ENCODE data around the gene GNB1L. TPM values are rescaled to one million over a fixed set of nuclear protein-coding genes. Genes with fewer than 3 reads are reported as not detected.

The GNB1L gene
- total RNA-seq, 1 experiment from 2014 or later = 17.9 TPM

DNA sequence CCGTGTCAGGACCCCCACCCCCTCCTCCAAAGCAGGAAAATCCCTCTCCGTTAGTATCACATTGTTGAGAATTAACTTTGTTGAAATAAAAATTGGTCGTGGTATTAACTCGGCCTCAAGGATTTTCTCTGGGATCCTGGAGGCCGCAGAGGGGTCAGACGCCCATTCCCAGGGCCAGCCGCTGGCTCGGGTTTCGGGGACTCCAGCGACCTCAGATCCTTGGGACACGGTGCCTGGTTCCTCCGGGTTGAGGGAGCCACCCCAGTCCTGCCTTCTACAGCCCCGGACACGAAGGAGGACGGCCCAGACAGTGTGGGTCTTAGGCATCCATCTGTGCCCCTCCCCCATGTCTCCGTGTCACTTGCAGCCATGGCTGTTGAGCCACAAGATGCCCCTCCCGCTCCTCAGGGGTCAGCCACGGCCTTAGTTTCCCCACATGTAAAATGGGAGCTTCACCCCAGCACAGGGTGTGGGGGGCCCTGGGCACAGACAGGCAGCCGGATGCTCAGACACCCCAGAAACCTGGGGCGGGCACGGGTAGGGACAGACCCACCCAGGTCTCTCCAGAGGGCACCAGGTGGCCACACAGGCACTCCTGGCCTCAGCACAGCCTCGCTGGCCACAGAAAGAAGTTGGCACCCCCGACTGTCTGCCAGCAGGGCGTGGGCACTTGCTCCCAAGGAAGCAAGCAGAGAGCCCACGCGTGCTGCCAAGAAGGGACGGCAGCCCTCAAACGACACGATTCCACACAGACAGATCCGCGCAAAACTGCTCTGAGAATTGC is 115.8 kb downstream of the GNB1L start:
- intact Hi-C loops (cut with micrococcal nuclease; ENCODE audit: unreplicated experiment) = no loop called here
- no peaks in the 10 kb centered on the region for H3K9me3 ChIP-seq (ENCODE audit: low read depth, low read length, poor library complexity, severe bottlenecking)
- H3K27ac ChIP-seq (ENCODE audit: low read depth, low read length, poor library complexity, severe bottlenecking) = no peak overlapping the region
- H3K4me1 ChIP-seq (ENCODE audit: insufficient read depth, low read length, poor library complexity, severe bottlenecking) = no peaks in the 10 kb centered on the region
- H3K27me3 ChIP-seq (replicated peaks; ENCODE audit: insufficient read depth, low read depth, low read length, poor library complexity) = no peaks in the 10 kb centered on the region
- no TSS peak for BruUV-seq (replicated peaks)
- ChIA-PET POLR2A (ENCODE audit: low non-redundant PET) (no interaction called here), CTCF (interaction anchor here (0.9 kb wide), 1 partner anchor 171 kb away, joined by 3 read pairs; no protein-coding TSS in a partner anchor)
- no peak for TF ChIP-seq EZH2 (IDR thresholded peaks at IDR 0.05; ENCODE audit: borderline replicate concordance, low read depth, low read length, poor library complexity, severe bottlenecking)
- TF ChIP-seq, protein P1, sequence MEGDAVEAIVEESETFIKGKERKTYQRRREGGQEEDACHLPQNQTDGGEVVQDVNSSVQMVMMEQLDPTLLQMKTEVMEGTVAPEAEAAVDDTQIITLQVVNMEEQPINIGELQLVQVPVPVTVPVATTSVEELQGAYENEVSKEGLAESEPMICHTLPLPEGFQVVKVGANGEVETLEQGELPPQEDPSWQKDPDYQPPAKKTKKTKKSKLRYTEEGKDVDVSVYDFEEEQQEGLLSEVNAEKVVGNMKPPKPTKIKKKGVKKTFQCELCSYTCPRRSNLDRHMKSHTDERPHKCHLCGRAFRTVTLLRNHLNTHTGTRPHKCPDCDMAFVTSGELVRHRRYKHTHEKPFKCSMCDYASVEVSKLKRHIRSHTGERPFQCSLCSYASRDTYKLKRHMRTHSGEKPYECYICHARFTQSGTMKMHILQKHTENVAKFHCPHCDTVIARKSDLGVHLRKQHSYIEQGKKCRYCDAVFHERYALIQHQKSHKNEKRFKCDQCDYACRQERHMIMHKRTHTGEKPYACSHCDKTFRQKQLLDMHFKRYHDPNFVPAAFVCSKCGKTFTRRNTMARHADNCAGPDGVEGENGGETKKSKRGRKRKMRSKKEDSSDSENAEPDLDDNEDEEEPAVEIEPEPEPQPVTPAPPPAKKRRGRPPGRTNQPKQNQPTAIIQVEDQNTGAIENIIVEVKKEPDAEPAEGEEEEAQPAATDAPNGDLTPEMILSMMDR (conservative IDR thresholded peaks at IDR 0.05; ENCODE audit: low read depth, low read length) = no peak
- no peaks in the 10 kb centered on the region for H3K36me3 ChIP-seq (ENCODE audit: insufficient read depth, low read length, poor library complexity, severe bottlenecking)
- no peak for DNase-seq (ENCODE audit: low spot score)
- H3K4me3 ChIP-seq (ENCODE audit: low read depth, low read length, poor library complexity, severe bottlenecking) = no peak overlapping the region

DNA sequence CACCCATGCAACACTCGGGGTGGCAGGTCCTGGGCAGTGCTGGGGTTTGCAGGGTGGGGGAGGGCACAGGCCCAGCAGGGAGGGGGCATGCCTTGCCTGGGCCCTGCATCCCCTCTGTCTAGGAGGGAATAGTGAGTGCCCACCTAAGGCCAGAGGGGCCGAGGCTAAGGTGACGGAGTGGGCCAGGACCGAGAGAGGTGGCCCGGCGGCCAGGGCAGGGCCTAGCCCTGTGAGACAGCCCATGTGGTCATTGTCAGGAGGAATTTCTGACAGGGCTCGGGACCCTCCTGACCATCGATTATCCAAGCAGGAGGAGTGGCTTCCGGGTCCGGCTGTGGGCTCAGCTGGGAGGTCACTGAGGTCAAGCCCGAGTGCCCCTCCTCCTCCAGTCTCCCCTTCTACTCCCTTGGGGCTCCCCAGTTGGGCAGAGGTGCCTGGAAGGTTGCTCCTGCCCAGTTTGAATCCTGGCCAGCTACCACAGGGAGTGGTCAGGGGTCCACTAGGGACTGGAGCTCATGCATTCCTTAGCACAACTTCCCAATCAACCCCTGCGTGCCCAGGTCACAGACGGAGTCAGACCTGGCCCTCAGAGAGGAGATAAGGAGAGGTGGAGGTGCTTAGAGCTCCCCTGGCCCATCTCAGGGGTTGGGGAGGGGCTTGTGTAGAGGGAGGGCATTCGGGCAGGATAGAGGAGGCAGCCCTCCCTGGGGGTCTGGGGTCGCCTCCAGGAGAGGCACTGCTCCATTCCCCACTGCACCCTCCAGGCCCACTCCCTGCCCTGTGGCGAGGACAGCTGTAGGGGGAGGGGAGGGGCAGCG is 116.6 kb downstream of the GNB1L start:
- Histone ChIP-seq H3K4me1 (ENCODE audit: insufficient read depth, low read length, poor library complexity, severe bottlenecking) (no peaks in the 10 kb centered on the region), H3K4me3 (ENCODE audit: low read depth, low read length, poor library complexity, severe bottlenecking) (no peak overlapping the region), H3K9me3 (ENCODE audit: low read depth, low read length, poor library complexity, severe bottlenecking) (no peaks in the 10 kb centered on the region), H3K27ac (ENCODE audit: low read depth, low read length, poor library complexity, severe bottlenecking) (no peak overlapping the region), H3K27me3 (replicated peaks; ENCODE audit: insufficient read depth, low read depth, low read length, poor library complexity) (no peaks in the 10 kb centered on the region), H3K36me3 (ENCODE audit: insufficient read depth, low read length, poor library complexity, severe bottlenecking) (no peaks in the 10 kb centered on the region)
- CTCF ChIA-PET = interaction anchor here (0.9 kb wide), 1 partner anchor 172 kb away, joined by 3 read pairs; no protein-coding TSS in a partner anchor
- no peak for DNase-seq (ENCODE audit: low spot score)
- no TSS peak for BruUV-seq (replicated peaks)
- TF ChIP-seq EZH2 (IDR thresholded peaks at IDR 0.05; ENCODE audit: borderline replicate concordance, low read depth, low read length, poor library complexity, severe bottlenecking) = no peak
- TF ChIP-seq, protein P1 (conservative IDR thresholded peaks at IDR 0.05; ENCODE audit: low read depth, low read length) = no peak
- intact Hi-C loops (cut with micrococcal nuclease; ENCODE audit: unreplicated experiment) = no loop called here
- POLR2A ChIA-PET (ENCODE audit: low non-redundant PET) = no interaction called here

DNA sequence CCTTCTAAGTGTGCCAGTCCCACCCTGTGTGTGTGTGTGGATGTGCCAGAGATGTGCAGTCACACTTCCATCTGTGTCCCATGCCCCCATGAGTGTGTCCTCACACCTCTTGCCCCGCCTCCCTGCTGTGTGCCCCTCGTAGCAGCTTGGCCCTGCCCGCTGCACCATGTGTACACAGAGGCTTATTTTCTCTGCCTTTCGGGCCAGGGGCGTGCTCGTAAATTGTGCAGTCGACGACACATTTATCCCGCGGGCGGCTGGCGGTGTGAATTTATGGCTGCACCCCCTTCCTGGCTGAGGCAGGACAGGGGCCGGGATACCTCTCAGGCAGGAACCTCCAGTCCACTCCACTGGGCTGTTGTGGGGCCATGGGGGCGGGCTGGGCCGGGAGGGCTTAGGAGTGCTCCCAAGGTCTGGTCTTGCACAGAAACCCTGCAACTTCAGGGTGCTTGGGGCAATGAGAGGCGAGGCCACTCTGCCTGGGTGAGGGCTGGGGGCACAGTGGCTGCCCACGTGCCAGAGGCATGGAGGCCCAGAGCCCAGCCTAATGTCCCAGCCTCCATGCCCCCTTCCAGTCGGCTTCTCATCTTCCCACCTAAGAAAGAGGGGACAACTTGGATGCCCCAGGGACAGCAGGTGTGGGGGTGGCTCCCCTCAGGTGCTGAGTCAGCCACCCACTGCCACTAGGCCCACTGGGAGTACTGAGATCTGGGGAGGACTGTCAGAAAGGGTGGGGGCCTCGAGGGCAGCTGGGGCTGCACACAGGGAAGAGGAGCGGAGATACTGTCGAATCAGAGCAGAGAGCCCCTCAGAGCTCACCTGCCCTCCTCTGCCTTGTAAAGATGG is 118.8 kb downstream of the GNB1L start:
- no peaks in the 10 kb centered on the region for H3K36me3 ChIP-seq (ENCODE audit: insufficient read depth, low read length, poor library complexity, severe bottlenecking)
- no peak overlapping the region for H3K27ac ChIP-seq (ENCODE audit: low read depth, low read length, poor library complexity, severe bottlenecking)
- H3K27me3 ChIP-seq (replicated peaks; ENCODE audit: insufficient read depth, low read depth, low read length, poor library complexity) = no peaks in the 10 kb centered on the region
- TF ChIP-seq, protein P1 (conservative IDR thresholded peaks at IDR 0.05; ENCODE audit: low read depth, low read length) = no peak
- TF ChIP-seq EZH2 (IDR thresholded peaks at IDR 0.05; ENCODE audit: borderline replicate concordance, low read depth, low read length, poor library complexity, severe bottlenecking) = no peak
- POLR2A ChIA-PET (ENCODE audit: low non-redundant PET) = no interaction called here
- CTCF ChIA-PET = interaction anchor here (0.8 kb wide), 1 partner anchor 156 kb away, joined by 7 read pairs; no protein-coding TSS in a partner anchor
- H3K9me3 ChIP-seq (ENCODE audit: low read depth, low read length, poor library complexity, severe bottlenecking) = no peaks in the 10 kb centered on the region
- no peak for DNase-seq (ENCODE audit: low spot score)
- no peaks in the 10 kb centered on the region for H3K4me1 ChIP-seq (ENCODE audit: insufficient read depth, low read length, poor library complexity, severe bottlenecking)
- intact Hi-C loops (cut with micrococcal nuclease; ENCODE audit: unreplicated experiment) = no loop called here
- no TSS peak for BruUV-seq (replicated peaks)
- no peak overlapping the region for H3K4me3 ChIP-seq (ENCODE audit: low read depth, low read length, poor library complexity, severe bottlenecking)

Data from A673 (cell line).